Stimulated activated CD8-positive, alpha-beta memory T cell treated with anti-CD3 and anti-CD28 coated beads, Interleukin-15, amount 100 ng/mL, for 24 hours (primary cell): ENCODE data around the gene PSAT1.

Experiments
- DNase-seq: peaks from one replicate; pipeline ENCODE4 v3.0.0-alpha.2; 2020; ENCODE audit warnings: low read depth

The PSAT1 gene

GRCh38 chr9:78365748-78366697, 69.1 kb downstream of the PSAT1 start:
- DNase-seq = no peak

- DNase-seq = no peak
Observed at GRCh38 chr9:78366827-78367226, 69.9 kb downstream of the PSAT1 start.

GRCh38 chr9:78368236-78368635, 71.3 kb downstream of the PSAT1 start:
- DNase-seq = no peak

GRCh38 chr9:78369639-78370219, 72.8 kb downstream of the PSAT1 start:
- peak; percentile 19 for DNase-seq

- no peak for DNase-seq
Observed at GRCh38 chr9:78370991-78371390, 74.1 kb downstream of the PSAT1 start.

GRCh38 chr9:78371981-78372380, 75.1 kb downstream of the PSAT1 start:
- no peak for DNase-seq
